Mucosa of stomach (tissue), 1 donor: ENCODE measurements around the gene WDR5B.
"Not testable (repeated sequence)": the region's sequence is repeated elsewhere in the genome, so short reads cannot be mapped to it uniquely, and the experiment has no call there.

ENCODE experiments used
- H3K27me3 ChIP-seq: one replicate; pipeline ENCODE4 v1.7.0; 2013; ENCODE audit warnings: mild to moderate bottlenecking, low read length; ENCODE audit not compliant: control insufficient read depth, insufficient read depth
- H3K36me3 ChIP-seq: one replicate; pipeline ENCODE4 v1.7.0; 2013; ENCODE audit warnings: low read length; ENCODE audit not compliant: control insufficient read depth, insufficient read depth
- H3K4me1 ChIP-seq: one replicate; pipeline ENCODE4 v1.7.0; 2013; ENCODE audit warnings: mild to moderate bottlenecking, low read length; ENCODE audit not compliant: control insufficient read depth, insufficient read depth
- H3K4me3 ChIP-seq: one replicate; pipeline ENCODE4 v1.7.0; 2013; ENCODE audit warnings: low read length
- H3K9ac ChIP-seq: one replicate; pipeline ENCODE4 v1.7.0; 2013; ENCODE audit warnings: mild to moderate bottlenecking, low read length, moderate library complexity
- H3K9me3 ChIP-seq: one replicate; pipeline ENCODE4 v1.7.0; 2013; ENCODE audit warnings: mild to moderate bottlenecking, low read length, moderate library complexity; ENCODE audit not compliant: control insufficient read depth
- donor health status: Pancreatic carcinoma.

The WDR5B gene

DNA sequence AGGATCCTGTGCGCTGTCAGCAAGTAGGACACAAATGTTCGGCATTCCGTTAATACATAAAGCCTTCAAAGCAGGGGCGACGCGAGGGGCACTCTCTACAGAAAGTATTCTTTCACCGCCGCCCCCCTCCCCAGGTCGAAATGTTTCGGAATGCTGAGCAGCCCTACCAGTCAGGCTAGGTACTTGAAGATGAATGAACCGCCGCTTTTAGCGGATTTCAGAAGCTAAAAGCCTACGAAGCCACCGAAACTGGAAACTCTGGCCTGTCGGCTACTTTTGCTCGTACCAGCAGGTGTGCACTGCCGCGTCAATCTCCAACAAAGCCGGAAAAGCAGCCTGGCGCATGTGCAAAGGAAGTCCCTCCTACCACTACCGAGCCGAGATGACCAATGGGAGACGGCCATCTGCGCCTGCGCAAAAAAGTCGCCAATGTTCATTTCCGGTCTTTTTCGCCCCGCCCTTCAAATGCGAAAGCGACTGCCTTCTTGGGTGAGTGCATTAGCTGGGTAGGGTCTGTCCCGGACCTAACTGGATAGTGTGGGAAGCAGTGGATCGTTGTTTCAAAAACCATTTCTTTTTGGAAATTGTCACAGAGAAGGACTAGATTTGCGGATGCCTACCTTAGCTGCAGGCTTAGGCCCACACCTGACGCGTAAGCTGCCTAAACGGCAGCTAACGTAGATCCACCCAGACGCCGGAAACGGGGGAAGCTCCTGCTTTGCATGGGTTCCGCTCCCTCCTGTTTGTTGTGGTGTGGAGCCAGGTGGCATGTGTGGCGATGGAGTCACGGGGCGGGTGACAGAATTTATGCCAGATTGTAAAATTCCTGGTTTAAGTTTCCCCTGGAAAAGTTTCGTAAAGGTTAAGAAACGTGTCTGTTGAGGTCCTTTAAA lies at the start of gene WDR5B:
Gene WDR5B, minus strand, starts transcription at position 301 of the 893 bp plus-strand sequence. CDS start 534 bp downstream, outside the sequence.
- Histone ChIP-seq H3K9me3 (no peaks in the 10 kb centered on the region), H3K36me3 (no peaks in the 10 kb centered on the region), H3K9ac (peak within 1 kb of the TSS; percentile 82), H3K27me3 (no peaks in the 10 kb centered on the region), H3K4me3 (peak within 1 kb of the TSS; percentile 66), H3K4me1 (peaks cover 7% of the 10 kb centered on the region)

DNA sequence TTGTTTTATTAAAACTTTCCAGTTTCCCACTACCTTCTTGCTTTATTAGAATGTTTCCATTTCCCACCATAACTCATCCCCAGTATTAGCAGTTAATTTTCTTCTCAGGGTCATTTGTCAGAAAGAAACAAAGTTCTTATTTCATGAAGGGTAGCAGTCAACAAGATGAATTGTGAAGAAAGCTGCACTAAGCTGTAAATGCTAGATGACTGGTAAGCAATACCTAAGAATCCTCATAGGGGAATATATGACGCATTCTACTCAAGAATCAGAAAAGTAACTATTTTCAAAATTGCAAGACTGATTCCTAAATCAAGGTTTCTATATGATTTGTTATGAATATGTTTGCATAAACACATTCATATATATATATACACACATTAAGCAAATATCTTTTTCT lies 48.8 kb upstream of the WDR5B start:
- H3K9ac ChIP-seq, result no peak overlapping the region
- no peaks in the 10 kb centered on the region for H3K9me3 ChIP-seq
- H3K4me3 ChIP-seq, result no peak overlapping the region
- H3K27me3 ChIP-seq, result no peaks in the 10 kb centered on the region
- no peaks in the 10 kb centered on the region for H3K36me3 ChIP-seq
- no peaks in the 10 kb centered on the region for H3K4me1 ChIP-seq

DNA sequence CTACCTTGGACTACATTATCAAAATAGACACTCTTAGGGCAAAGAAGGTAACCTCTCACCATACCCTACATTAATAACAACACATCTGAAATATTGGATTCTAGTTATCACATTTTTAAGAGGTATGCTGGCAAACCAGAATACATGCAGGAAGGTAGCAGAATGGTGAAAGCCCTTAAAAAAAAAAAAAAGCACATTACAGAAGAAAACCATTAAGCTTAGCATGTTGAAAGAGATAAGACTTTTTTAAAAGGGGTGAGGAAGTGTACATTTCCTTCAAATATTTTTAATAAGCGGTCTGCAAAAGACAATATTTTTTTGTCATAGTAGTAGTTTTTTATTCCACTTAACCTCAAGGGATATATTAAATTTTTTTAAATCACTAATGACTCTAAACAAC lies 46.5 kb upstream of the WDR5B start:
- no peaks in the 10 kb centered on the region for H3K36me3 ChIP-seq
- no peaks in the 10 kb centered on the region for H3K4me1 ChIP-seq
- H3K9me3 ChIP-seq, result no peaks in the 10 kb centered on the region

DNA sequence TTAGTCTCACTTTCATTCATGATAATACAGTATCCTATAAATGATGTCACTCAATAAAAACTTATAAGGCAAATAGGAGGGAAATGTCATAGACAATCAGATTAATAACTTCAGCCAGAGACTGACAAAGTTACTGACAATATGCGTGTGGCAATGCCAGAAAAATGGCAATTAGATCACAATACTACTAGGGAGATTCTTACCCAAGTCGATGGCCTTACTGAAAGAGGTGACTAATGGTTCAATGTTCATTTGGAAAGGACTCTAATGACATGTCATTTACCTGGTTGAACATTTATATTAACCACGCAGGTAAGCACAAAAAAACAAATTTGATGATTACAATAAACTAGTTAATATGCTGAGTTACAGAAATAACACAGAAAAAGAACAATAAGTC lies 45.9 kb upstream of the WDR5B start:
- Histone ChIP-seq H3K27me3 (no peaks in the 10 kb centered on the region), H3K9me3 (no peaks in the 10 kb centered on the region), H3K36me3 (no peaks in the 10 kb centered on the region), H3K9ac (no peak overlapping the region), H3K4me1 (no peaks in the 10 kb centered on the region), H3K4me3 (no peak overlapping the region)

More for the DNA sequence above, 46.5 kb upstream of the WDR5B start:
- H3K4me3 ChIP-seq, result no peak overlapping the region
- H3K9ac ChIP-seq, result no peak overlapping the region
- no peaks in the 10 kb centered on the region for H3K27me3 ChIP-seq

DNA sequence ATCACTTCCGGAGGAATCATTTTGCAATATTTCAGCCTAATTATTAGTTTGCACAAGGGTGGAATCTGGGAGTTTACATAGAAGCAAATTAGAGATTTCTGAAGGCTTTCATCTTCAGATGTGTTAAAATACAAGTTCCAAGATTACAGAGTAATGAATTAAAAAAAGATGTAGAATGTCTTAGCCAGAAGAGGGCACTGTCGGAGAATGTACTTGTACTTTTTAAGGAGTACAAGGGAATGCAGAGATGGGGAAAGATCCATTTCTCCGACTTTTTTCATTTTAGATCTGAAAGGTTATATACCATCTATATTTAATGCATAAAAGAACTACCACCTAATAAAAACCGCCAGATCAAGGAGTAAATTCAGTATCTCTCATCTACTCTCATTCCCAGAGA lies 43.1 kb upstream of the WDR5B start:
- no peaks in the 10 kb centered on the region for H3K36me3 ChIP-seq
- no peaks in the 10 kb centered on the region for H3K27me3 ChIP-seq
- H3K4me3 ChIP-seq, result no peak overlapping the region
- no peaks in the 10 kb centered on the region for H3K4me1 ChIP-seq
- H3K9ac ChIP-seq, result no peak overlapping the region
- H3K9me3 ChIP-seq, result no peaks in the 10 kb centered on the region

DNA sequence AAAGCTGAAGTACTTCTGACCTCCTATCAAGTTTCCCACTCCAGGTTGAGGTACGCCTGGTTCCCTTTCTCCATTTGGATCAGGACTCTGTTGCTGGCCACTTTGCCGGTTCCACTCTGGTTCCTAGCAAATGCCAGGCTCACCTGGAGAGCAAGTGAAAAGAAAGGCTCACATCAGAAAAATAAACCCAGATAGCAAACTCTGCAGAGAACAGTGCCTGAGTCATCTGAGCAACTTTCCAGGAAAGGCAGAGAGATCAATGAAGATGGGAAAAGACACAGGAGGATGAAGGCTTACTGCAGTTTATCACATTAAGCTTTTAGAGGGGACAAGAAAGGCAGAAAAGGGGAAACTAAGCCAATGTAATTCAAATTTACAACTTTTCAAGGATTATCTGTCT lies 41.8 kb upstream of the WDR5B start:
- Histone ChIP-seq H3K36me3 (no peaks in the 10 kb centered on the region), H3K4me1 (no peaks in the 10 kb centered on the region), H3K9me3 (no peaks in the 10 kb centered on the region), H3K27me3 (no peaks in the 10 kb centered on the region), H3K4me3 (no peak overlapping the region), H3K9ac (no peak overlapping the region)

DNA sequence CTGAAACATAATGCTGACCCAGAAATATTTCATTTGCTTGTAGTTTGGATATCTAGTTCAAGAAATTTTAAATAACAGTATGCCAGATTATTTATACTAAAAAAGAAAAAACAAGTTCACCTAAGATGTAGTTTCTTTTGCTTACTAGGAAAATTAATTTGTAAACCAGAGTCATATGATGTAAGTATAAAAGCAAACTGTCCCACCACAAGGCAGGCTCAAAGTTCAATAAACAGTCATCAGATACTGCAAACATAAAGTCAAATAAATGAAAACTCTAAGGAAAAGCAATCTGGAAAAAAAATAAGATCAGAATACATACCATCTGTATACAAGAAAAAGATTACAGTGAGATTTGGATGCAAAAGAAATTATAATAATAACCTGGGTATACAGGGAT lies 40.2 kb upstream of the WDR5B start:
- Histone ChIP-seq H3K36me3 (no peaks in the 10 kb centered on the region), H3K27me3 (no peaks in the 10 kb centered on the region), H3K4me1 (no peaks in the 10 kb centered on the region), H3K4me3 (no peak overlapping the region), H3K9ac (no peak overlapping the region), H3K9me3 (no peaks in the 10 kb centered on the region)

DNA sequence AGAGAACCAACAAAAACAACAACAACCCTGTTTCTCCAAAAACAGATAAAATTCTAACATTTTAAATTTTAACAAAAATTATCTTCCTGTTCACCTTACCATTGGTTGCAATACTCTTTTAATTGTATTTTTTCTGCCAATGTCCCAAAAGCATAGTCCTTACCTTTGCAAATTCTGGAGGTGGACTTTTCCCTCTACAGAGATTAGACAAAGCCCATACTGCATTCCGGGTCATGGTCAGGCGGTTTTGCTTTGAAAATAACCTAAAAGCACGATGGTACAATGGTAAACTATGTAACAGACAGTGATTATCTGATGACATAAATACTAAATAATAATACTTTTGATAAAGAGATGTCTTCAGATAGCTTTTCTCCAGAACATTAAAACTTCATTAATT lies 35.5 kb upstream of the WDR5B start:
- H3K27me3 ChIP-seq, result no peaks in the 10 kb centered on the region
- H3K36me3 ChIP-seq, result no peaks in the 10 kb centered on the region
- H3K9ac ChIP-seq, result no peak overlapping the region
- no peaks in the 10 kb centered on the region for H3K4me1 ChIP-seq
- no peaks in the 10 kb centered on the region for H3K9me3 ChIP-seq
- H3K4me3 ChIP-seq, result no peak overlapping the region

DNA sequence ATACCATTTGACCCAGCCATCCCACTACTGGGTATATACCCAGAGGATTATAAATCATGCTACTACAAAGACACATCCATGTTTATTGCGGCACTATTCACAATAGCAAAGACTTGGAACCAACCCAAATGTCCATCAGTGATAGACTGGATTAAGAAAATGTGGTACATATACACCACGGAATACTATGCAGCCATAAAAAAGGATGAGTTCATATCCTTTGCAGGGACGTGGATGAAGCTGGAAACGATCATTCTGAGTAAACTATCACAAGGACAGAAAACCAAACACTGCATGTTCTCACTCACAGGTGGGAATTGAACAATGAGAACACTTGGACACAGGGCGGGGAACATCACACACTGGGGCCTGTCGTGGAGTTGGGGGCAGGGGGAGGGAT lies 32.4 kb upstream of the WDR5B start:
- H3K36me3 ChIP-seq, H3K4me3 ChIP-seq, H3K27me3 ChIP-seq, H3K9ac ChIP-seq, H3K9me3 ChIP-seq, H3K4me1 ChIP-seq: not testable (repeated sequence)

DNA sequence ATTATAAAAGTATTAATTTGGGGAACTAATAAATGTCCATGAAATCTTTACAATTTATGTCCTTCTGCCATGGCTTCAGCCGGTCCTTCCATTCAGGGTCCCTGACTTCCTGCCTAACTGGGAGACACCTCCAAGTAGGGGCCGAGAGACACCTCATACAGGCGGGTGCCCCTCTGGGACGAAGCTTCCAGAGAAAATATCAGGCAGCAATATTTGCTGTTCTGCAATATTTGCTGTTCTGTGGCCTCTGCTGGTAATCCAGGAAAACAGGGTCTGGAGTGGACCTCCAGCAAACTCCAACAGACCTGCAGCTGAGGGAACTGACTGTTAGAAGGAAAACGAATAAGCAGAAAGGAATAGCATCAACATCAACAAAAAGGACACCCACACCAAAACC lies 28.6 kb upstream of the WDR5B start:
- not testable (repeated sequence) for H3K27me3 ChIP-seq, H3K9ac ChIP-seq, H3K36me3 ChIP-seq, H3K4me1 ChIP-seq, H3K4me3 ChIP-seq, H3K9me3 ChIP-seq

DNA sequence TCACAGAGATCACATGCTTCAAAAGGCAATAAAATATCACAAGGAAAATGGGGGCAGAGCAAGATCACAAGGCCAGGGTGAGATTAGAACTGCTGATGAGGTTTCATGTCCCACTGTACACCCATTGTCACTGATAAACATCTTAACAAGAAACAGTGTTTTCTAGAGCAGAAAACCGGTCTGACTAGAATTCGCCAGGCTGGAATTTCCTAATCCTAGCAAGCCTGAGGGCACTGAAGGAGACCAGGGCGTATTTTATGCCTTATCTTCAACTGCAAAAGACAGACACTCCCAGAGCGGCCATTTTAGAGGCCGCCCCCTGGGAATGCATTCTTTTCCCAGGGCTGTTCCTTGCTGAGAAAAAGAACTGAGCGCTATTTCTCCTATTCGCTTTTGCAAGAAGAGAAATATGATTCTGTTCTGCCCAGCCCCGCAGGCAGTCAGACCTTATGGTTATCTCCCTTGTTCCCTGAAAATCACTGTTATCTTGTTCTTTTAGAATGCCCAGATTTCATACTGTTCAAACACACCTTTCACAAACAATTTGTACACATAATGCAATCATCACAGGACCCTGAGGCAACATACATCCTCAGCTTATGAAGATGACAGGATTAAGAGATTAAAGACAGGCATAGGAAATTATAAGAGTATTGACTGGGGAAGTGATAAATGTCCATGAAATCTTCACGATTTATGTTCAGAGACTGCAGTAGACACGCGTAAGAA lies 28.1 kb upstream of the WDR5B start:
- H3K27me3 ChIP-seq, H3K36me3 ChIP-seq, H3K9ac ChIP-seq, H3K4me1 ChIP-seq, H3K4me3 ChIP-seq, H3K9me3 ChIP-seq: not testable (repeated sequence)

DNA sequence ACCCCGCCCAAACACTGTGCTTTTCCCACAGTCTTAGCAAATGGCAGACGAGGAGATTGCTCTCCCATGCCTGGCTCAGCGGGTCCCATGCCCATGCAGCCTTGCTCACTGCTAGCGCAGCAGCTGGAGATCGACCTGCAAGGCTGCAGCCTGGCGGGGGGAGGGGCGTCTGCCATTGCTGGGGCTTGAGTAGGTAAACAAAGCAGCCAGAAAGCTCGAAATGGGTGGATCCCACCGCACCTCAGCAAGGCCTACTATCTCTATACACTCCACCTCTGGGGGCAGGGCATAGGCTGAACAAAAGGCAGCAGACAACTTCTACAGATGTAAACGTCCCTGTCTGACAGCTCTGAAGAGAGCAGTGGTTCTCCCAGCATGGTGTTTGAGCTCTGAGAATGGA lies 27.2 kb upstream of the WDR5B start:
- Histone ChIP-seq H3K9ac (no peak overlapping the region), H3K4me3 (no peak overlapping the region), H3K27me3 (no peaks in the 10 kb centered on the region), H3K36me3 (no peaks in the 10 kb centered on the region), H3K4me1 (no peaks in the 10 kb centered on the region), H3K9me3 (no peaks in the 10 kb centered on the region)
